RPMI8226 (cell line): ENCODE results near the gene UBR4.
A peak's percentile ranks its signal among the peaks of the same experiment; 100 is the strongest.

Source experiments
- DNase-seq: peaks from one replicate; pipeline ENCODE4 v3.0.0-alpha.2; 2015

Gene UBR4

DNA sequence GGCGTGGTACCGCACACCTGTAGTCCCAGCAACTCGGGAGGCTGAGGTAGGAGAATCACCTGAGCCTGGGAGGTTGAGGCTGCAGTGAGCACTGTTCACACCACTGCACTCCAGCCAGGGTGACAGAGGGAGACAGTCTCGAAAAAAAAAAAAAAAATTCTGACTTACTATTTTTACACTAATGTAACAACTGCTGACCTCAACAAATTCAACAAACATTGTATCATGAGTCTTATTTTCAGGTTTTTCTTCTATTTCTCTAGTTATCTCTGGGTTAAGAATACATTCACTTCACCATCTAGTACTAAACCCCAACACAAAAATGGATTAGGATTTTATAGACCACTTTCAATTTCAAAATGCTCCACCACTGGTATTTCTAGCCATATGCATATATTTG, 72.9 kb downstream of the UBR4 start:
- no peak for DNase-seq

DNA sequence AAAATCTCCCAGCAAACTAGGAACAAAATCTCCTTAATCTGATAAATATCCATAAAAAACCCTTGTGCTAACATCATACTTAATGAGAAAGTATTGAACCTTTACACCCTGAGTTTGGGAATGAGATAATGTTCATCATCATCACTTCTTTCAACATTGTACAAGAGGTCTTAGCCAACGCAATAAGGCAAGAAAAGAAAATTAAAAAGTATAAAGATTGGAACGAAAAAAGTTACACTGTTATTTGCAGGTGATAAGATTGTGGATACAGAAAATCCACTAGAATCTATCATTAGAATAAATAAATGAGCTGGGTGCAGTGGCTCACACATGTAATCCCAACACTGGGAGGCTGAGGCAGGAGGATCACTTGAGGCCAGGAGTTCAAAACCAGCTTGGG, 76.7 kb downstream of the UBR4 start:
- no peak for DNase-seq

DNA sequence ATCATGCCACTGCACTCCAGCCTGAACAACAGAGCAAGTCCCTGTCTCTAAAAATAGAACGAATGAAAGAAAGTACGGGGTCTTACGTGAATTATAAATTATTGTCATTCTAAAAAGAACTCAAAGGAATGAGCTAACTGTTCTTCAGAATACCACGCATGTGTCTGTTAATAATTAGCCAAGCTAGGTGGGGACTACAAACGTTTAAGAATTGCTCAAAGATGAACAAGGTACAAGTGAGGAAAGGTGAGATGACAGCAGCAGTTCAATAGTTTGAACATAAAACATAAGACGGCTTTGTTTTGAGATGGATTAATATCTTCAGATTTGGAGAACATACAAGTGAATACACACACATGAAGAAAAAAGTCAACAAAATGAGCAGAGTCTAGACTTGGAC, 79.6 kb downstream of the UBR4 start:
- DNase-seq, result no peak

DNA sequence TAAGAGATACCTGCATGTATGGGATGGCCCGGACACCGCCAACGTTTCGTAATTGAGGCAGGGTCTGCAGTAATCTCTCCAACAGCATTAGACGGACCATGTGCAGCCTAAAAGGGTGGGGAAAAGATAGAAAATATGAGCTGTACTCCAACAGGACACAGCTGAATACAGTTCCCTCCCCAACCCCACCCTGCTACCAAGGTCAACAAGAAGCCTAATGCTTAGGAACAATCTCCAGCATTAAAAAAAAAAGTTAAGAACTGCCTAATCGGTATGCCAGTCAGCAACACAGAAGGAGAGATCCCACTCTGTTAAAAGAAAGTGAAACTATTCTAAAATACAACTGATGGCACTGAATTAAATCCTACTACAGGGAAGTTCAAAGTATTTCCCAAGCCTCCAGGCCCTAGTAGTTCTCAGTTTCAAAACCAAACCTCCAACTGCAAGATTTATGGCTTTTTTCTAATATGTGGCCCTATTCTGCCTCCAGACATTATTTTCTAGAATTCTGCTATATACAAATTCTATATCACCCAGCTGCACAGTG, 81.0 kb downstream of the UBR4 start:
- no peak for DNase-seq

DNA sequence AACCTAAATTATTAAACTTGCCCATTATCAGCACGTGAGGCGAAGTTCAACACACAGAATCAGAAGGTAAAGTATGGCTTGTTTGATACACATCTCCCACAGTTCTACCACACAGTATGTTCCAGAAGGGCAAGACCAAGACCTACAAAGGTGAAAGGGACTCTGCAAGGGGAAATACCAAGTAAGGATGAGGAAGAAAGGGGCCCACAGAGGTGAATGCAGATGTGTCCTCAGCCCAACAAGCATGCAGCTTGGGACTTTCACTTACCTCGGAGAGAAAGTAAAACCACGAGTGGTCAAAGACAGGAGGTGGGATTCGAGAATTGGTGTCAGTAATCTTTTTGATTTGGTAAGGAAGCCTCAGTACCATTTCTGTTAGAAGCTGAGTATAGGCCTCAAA, 85.8 kb downstream of the UBR4 start:
- DNase-seq, result no peak

GRCh38 chr1:19123837-19124236, 86.2 kb downstream of the UBR4 start:
- DNase-seq, result no peak

DNA sequence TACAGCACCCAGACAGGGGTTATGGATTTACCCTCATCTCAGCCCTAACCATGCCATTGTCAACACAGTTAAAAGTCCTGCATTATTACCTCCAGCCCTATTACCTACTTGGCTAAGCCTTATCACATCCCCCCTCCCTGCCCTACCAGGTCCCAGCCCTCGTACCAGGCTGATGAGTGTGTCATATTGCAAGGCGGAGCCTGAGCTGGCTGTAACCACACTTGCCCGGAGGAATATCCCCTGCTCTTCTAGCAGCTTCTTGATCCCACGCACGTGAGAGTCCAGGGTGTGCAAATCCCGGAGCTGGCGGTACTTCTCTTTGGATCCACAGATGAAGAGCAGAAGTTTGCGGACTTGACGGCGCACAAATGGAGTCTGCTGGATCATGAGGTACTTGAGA, 87.4 kb downstream of the UBR4 start:
- DNase-seq, result no peak

GRCh38 chr1:19121192-19121591, 88.9 kb downstream of the UBR4 start:
- DNase-seq, result no peak

- no peak for DNase-seq
These were observed 90.0 kb downstream of the UBR4 start for GRCh38 chr1:19120070-19120469.

GRCh38 chr1:19115082-19115808, 94.8 kb downstream of the UBR4 start:
- no peak for DNase-seq

DNA sequence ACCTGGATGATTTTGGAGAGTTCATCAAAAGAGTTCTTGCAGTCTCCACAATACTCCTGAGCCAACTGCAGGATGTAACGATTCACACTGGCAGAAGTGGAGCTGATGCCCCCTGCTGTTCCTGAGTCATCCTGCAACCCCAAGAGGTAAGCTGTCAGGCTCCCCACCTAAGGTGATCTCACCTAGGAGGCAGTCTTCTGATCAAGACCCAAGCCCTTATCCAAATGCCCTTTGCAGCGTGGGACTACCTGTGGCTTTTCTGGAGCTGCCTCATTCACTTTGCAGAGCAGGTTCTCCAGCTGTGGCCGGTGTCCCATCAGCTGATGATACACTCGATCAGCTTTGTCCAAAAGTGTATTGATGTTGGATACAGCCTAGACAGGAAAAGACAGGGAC, 96.4 kb downstream of the UBR4 start:
- peak; percentile 58 for DNase-seq

DNA sequence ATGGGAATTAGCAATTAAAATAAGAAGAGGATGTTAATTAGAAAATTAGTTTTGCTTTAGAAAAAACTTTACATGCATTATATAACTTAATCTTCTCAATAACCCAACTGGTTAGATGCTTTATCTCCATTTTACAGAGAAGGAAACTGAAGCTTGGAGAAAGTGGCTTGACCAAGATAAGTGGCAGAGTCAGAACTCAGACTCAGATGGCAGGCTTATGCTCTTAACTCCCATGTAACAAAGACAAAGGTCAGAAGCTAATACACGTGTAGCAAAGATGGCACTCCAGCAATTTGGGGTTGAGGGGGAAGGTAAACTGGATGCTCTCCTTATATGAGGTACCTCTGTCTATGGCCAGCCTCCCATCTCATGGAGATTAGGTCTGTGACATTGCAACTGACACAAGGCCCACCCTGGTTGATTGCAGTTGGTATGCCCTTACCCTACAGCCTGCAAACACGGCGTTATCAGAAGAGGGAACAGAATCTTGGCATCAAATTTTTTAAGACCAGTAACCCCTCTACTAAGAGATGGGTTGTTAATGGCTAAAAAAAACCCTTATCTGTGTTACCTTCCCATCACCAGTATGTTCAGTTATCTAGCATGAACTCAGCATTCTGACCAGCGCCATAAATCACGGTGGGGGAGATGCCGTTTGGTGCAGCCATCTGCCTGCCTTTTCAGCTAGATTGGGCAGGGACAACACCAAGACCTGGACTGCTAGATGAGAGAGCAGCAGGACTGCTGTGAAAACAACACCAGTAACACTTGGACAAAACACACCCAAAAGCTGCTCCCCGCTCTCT, 97.0 kb downstream of the UBR4 start:
- DNase-seq, result no peak

- DNase-seq, result no peak
These were observed 99.7 kb downstream of the UBR4 start for GRCh38 chr1:19110257-19110927.

GRCh38 chr1:19109545-19109944, 100.5 kb downstream of the UBR4 start:
- DNase-seq, result no peak

- no peak for DNase-seq
These were observed 108.8 kb downstream of the UBR4 start for GRCh38 chr1:19101244-19101643.

- DNase-seq, result no peak
These were observed 110.0 kb downstream of the UBR4 start for GRCh38 chr1:19100028-19100427.

GRCh38 chr1:19096990-19097389, 113.1 kb downstream of the UBR4 start:
- no peak for DNase-seq

DNA sequence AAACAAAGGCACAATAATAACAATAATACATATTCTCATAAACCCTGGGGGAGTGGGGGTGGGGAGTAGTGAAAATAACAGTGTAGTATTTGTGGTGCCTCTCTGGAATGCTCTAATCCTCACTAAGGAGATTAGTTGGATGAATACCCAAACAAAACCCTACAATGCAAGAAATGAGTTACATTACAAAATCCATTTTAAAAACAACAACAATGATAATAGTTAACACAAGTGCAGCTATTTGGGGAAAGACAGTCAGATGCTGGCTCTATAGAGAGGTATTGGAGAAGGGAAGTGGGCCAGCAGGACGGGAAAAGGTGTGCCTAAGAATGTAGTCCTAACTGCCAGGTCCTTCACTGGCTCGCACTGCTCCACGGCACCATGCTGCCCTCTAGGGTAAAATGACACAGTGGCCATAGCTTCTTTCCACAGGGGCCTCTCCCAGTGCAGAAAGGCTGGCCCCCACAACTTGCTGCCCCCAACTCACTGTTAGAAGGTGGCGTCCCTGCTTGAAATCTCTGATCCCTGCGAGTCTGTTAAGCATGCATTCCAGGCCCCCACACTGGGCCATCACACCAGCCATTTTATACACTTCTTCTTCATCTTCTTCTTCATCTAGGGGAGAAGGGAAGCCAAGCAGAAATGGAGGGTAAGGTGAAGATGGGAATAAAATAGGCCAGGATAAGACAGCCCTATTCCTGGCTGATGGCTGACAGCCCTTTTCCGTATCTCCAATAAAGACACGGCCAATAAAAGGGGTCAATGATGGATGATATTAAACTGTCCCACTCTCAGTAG, 113.8 kb downstream of the UBR4 start:
- DNase-seq, result no peak

DNA sequence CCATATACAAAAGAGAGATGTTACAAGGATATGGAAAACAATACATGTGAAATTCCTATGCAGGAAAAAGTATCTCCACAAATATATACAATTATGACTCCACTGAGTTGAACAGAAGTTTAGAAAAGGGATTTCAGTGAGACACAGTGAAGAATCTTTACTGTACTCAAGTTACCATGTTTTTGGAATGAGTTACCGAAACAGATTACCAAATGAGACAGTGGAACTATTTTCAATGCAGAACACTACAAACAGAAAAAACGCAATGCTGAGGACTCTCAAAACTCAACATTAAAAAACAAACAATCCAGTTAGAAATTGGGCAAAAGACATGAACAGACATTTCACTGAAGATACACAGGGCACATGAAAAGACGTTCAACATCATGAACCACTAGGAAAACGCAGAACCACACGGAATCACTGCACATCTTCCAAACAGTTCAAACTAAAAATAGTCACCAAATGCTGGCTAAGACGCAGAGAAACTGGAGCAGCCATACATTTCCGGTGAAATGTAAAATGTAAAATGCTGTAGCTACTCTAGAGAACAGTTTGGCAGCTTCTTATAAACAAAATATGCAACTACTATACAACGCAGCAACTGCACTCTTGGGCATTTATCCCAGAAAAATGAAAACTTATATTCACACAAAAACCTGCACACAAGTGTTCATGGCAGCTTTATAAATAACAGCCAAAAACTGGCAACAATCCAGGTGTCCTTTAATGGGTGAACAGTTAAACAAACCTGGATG, 118.7 kb downstream of the UBR4 start:
- no peak for DNase-seq

- DNase-seq, result no peak
These were observed 120.5 kb downstream of the UBR4 start for GRCh38 chr1:19089524-19089923.

DNA sequence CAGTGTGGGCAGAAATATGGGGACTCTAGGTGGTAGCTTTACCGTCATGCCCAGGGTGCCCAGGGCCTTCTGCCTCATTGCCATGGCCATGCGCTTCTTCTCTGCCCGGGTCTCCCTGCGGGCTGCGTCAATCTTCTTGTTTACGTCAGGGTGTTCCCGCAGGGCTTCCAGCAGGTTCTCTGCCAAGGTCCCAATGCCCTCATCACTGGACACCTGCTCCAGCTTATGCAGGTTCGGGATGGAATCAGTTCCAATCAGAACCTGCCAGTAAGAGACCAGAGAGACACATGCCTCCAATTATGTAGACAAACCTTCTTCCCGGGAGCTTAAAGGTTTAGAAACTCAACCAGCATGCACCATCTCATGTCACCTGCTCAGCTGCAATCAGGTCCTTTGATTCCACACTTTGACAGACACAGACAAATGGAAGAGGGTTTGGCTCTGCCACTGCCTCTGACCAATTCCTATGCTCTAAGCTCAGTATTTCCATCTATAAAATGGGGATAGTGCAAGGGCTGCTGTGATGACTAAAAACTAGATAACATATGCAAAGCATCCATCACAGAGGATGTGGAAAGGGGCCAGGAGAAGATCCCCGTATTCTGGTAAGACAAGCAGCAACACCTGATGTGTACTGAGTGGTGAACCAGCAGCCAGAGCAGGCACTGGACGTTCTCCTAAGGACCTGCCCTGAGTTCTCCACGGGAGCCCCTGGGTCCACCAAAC, 121.2 kb downstream of the UBR4 start:
- DNase-seq, result no peak
